ENCODE measurements around the gene OTULINL. TPM values are rescaled to one million over a fixed set of nuclear protein-coding genes. Genes with fewer than 3 reads are reported as not detected.

The OTULINL gene
- total RNA-seq, 1 experiment from 2014 or later: 12.3 TPM

DNA sequence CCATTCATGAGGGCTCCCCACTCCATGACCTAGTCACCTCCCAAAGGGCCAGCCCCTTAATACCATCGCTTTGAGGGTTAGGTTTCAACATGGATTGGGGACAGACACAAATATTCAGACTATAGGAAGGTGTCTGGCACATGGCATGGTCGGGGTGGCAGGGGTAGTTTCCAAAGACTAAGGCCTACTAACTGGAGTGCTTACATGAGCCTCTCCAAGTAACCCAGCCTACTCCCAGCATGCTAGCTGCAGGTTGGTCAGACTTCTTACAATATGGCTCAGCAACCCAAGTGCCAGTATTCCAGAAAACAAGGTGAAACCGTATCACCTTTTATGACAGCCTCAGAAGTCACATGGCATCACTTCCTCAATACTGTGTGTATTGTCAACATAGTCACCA, 19.9 kb upstream of the OTULINL start:
- ATAC-seq (no peak), DNase-seq (ENCODE audit: low spot score) (no peak)
- Mint-ChIP-seq H3K4me3 (no peak overlapping the region), H3K27me3 (ENCODE audit: low read depth) (peaks cover 2% of the 10 kb centered on the region), H3K9me3 (peaks cover 21% of the 10 kb centered on the region), H3K27ac (no peak overlapping the region), H3K4me1 (no peaks in the 10 kb centered on the region), H3K36me3 (peaks cover 2% of the 10 kb centered on the region; the same call in 1 of the 2 replicates)
- ChIA-PET POLR2A (no interaction called here), CTCF (interaction anchor here (1.5 kb wide), 1 partner anchor 87 kb away, joined by 5 read pairs; no protein-coding TSS in a partner anchor)
- TF ChIP-seq NFE2L1 (CRISPR knock-in tag; IDR thresholded peaks at IDR 0.05): no peak
- TF ChIP-seq ZNF121 (CRISPR knock-in tag; IDR thresholded peaks at IDR 0.05): no peak
- no peak for TF ChIP-seq CBFB (CRISPR knock-in tag; IDR thresholded peaks at IDR 0.05; ENCODE audit: low read depth)
- TF ChIP-seq, protein P1, sequence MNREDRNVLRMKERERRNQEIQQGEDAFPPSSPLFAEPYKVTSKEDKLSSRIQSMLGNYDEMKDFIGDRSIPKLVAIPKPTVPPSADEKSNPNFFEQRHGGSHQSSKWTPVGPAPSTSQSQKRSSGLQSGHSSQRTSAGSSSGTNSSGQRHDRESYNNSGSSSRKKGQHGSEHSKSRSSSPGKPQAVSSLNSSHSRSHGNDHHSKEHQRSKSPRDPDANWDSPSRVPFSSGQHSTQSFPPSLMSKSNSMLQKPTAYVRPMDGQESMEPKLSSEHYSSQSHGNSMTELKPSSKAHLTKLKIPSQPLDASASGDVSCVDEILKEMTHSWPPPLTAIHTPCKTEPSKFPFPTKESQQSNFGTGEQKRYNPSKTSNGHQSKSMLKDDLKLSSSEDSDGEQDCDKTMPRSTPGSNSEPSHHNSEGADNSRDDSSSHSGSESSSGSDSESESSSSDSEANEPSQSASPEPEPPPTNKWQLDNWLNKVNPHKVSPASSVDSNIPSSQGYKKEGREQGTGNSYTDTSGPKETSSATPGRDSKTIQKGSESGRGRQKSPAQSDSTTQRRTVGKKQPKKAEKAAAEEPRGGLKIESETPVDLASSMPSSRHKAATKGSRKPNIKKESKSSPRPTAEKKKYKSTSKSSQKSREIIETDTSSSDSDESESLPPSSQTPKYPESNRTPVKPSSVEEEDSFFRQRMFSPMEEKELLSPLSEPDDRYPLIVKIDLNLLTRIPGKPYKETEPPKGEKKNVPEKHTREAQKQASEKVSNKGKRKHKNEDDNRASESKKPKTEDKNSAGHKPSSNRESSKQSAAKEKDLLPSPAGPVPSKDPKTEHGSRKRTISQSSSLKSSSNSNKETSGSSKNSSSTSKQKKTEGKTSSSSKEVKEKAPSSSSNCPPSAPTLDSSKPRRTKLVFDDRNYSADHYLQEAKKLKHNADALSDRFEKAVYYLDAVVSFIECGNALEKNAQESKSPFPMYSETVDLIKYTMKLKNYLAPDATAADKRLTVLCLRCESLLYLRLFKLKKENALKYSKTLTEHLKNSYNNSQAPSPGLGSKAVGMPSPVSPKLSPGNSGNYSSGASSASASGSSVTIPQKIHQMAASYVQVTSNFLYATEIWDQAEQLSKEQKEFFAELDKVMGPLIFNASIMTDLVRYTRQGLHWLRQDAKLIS (CRISPR knock-in tag; IDR thresholded peaks at IDR 0.05; ENCODE audit: borderline replicate concordance): no peak
- TF ChIP-seq, protein P2, sequence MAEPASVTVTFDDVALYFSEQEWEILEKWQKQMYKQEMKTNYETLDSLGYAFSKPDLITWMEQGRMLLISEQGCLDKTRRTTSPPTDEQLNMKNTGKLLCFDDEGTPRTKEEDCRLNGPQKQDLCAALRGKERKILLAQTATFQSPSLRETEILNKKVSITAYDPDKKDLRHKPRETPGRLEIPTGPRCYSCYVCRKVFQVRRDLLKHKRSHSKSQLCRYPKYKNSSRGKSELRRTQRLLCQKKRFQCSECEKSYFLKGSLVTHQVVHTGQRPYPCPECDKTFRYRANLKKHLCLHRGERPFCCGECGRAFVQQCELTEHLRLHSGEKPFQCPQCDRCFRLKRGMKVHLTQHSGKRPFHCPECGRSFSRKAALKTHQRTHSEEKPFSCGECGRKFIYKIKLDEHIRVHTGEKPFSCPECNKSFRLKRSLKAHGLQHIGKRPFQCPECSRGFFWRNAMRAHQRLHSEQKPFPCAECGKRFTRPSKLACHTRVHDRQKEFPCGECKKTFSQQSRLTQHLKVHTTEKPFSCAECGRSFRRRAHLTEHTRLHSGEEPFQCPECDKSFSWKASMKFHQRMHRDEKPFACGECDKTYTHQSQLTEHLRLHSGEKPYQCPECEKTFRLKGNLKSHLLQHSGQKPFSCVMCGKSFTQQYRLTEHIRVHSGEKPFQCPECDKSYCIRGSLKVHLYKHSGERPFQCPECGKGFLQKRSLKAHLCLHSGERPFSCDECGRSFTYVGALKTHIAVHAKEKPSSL (CRISPR knock-in tag; conservative IDR thresholded peaks at IDR 0.05): no peak
- TF ChIP-seq, protein P3, sequence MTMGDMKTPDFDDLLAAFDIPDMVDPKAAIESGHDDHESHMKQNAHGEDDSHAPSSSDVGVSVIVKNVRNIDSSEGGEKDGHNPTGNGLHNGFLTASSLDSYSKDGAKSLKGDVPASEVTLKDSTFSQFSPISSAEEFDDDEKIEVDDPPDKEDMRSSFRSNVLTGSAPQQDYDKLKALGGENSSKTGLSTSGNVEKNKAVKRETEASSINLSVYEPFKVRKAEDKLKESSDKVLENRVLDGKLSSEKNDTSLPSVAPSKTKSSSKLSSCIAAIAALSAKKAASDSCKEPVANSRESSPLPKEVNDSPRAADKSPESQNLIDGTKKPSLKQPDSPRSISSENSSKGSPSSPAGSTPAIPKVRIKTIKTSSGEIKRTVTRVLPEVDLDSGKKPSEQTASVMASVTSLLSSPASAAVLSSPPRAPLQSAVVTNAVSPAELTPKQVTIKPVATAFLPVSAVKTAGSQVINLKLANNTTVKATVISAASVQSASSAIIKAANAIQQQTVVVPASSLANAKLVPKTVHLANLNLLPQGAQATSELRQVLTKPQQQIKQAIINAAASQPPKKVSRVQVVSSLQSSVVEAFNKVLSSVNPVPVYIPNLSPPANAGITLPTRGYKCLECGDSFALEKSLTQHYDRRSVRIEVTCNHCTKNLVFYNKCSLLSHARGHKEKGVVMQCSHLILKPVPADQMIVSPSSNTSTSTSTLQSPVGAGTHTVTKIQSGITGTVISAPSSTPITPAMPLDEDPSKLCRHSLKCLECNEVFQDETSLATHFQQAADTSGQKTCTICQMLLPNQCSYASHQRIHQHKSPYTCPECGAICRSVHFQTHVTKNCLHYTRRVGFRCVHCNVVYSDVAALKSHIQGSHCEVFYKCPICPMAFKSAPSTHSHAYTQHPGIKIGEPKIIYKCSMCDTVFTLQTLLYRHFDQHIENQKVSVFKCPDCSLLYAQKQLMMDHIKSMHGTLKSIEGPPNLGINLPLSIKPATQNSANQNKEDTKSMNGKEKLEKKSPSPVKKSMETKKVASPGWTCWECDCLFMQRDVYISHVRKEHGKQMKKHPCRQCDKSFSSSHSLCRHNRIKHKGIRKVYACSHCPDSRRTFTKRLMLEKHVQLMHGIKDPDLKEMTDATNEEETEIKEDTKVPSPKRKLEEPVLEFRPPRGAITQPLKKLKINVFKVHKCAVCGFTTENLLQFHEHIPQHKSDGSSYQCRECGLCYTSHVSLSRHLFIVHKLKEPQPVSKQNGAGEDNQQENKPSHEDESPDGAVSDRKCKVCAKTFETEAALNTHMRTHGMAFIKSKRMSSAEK (CRISPR knock-in tag; IDR thresholded peaks at IDR 0.05; ENCODE audit: borderline replicate concordance): no peak
- TF ChIP-seq, protein P4, sequence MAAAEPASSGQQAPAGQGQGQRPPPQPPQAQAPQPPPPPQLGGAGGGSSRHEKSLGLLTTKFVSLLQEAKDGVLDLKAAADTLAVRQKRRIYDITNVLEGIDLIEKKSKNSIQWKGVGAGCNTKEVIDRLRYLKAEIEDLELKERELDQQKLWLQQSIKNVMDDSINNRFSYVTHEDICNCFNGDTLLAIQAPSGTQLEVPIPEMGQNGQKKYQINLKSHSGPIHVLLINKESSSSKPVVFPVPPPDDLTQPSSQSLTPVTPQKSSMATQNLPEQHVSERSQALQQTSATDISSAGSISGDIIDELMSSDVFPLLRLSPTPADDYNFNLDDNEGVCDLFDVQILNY (CRISPR knock-in tag; IDR thresholded peaks at IDR 0.05): no peak
- TF ChIP-seq RORB (CRISPR knock-in tag; IDR thresholded peaks at IDR 0.05): no peak
- TF ChIP-seq, protein P5, sequence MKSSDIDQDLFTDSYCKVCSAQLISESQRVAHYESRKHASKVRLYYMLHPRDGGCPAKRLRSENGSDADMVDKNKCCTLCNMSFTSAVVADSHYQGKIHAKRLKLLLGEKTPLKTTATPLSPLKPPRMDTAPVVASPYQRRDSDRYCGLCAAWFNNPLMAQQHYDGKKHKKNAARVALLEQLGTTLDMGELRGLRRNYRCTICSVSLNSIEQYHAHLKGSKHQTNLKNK (CRISPR knock-in tag; IDR thresholded peaks at IDR 0.05): no peak
- TF ChIP-seq, protein P6, sequence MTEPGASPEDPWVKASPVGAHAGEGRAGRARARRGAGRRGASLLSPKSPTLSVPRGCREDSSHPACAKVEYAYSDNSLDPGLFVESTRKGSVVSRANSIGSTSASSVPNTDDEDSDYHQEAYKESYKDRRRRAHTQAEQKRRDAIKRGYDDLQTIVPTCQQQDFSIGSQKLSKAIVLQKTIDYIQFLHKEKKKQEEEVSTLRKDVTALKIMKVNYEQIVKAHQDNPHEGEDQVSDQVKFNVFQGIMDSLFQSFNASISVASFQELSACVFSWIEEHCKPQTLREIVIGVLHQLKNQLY (CRISPR knock-in tag; IDR thresholded peaks at IDR 0.05): no peak
- no peak for TF ChIP-seq NR3C1 (CRISPR knock-in tag; conservative IDR thresholded peaks at IDR 0.05; ENCODE audit: low read depth)
- no peak for TF ChIP-seq MYBL2 (CRISPR knock-in tag; IDR thresholded peaks at IDR 0.05)
- TF ChIP-seq, protein P7, sequence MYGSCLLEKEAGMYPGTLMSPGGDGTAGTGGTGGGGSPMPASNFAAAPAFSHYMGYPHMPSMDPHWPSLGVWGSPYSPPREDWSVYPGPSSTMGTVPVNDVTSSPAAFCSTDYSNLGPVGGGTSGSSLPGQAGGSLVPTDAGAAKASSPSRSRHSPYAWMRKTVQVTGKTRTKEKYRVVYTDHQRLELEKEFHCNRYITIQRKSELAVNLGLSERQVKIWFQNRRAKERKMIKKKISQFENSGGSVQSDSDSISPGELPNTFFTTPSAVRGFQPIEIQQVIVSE (CRISPR knock-in tag; IDR thresholded peaks at IDR 0.05; ENCODE audit: borderline replicate concordance): no peak
- no peak for TF ChIP-seq ZBTB21 (CRISPR knock-in tag; IDR thresholded peaks at IDR 0.05; ENCODE audit: borderline replicate concordance)
- no peak for TF ChIP-seq ZNF219 (CRISPR knock-in tag; IDR thresholded peaks at IDR 0.05; ENCODE audit: borderline replicate concordance)
- no peak for TF ChIP-seq CREM (CRISPR knock-in tag; IDR thresholded peaks at IDR 0.05)
- no peak for TF ChIP-seq ELF4 (CRISPR knock-in tag; IDR thresholded peaks at IDR 0.05; ENCODE audit: low read depth)

Measured in WTC11 (cell line).